ENCODE results near the gene CABP2. TPM values are rescaled to one million over a fixed set of nuclear protein-coding genes. Genes with fewer than 3 reads are reported as not detected.

The CABP2 gene
- total RNA-seq, 2 donors from 2014 or later = not detected

DNA sequence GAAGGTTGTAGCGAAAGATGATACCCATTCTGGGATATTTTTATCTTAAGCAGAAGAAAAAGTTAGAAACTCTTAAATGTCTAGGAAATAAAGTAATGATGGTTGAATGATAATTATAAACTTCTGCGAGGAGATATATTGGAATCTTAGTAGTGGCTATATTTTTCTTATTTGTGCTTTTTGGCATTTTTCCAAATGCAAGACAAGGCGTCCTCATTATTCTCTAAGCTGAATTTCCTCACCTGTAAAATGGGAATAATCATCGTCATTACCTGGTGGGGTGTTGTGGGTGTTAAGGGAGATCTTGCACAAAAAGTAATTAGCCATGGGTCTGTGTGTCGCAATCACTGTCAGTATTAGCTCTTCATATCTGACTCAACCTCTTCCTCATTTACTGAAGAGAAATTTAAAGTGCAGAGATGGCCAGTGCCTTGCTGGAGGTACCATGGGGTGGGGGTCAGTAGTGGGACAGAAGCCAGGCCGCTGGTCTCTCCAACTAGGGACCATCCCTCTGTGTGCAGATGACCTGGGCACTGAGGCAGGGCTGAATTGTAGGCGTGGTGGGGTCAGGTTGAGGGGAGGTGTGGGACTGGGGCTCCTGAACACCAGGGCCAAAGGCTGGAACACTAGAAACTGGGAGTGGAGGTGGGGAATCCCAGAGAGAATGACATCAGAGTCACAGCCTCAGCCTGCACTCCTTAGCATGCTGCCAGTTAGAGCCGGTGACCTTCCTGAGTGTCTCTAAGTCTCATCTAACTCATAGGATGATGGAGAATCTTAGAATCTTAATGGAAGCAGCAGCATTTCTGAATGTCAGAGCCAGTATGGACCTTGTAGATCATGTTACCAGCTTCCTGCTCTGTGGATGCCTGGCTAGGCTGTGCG, 22.2 kb downstream of the CABP2 start:
- peaks cover 9% of the 10 kb centered on the region for H3K36me3 ChIP-seq
- H3K4me1 ChIP-seq = peaks cover 12% of the 10 kb centered on the region
- no peak overlapping the region for H3K9ac ChIP-seq (ENCODE audit: low read depth in 2 of 2, low read length in 2 of 2)
- no peak overlapping the region for H3K27ac ChIP-seq
- no peak overlapping the region for H3K4me3 ChIP-seq
- H3K9me3 ChIP-seq = no peaks in the 10 kb centered on the region
- TF ChIP-seq, protein P1, sequence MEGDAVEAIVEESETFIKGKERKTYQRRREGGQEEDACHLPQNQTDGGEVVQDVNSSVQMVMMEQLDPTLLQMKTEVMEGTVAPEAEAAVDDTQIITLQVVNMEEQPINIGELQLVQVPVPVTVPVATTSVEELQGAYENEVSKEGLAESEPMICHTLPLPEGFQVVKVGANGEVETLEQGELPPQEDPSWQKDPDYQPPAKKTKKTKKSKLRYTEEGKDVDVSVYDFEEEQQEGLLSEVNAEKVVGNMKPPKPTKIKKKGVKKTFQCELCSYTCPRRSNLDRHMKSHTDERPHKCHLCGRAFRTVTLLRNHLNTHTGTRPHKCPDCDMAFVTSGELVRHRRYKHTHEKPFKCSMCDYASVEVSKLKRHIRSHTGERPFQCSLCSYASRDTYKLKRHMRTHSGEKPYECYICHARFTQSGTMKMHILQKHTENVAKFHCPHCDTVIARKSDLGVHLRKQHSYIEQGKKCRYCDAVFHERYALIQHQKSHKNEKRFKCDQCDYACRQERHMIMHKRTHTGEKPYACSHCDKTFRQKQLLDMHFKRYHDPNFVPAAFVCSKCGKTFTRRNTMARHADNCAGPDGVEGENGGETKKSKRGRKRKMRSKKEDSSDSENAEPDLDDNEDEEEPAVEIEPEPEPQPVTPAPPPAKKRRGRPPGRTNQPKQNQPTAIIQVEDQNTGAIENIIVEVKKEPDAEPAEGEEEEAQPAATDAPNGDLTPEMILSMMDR (IDR thresholded peaks at IDR 0.05) = no peak
- no peak for DNase-seq
- H3K27me3 ChIP-seq = no peaks in the 10 kb centered on the region
- intact Hi-C loops (cut with DNase I) = no loop called here

DNA sequence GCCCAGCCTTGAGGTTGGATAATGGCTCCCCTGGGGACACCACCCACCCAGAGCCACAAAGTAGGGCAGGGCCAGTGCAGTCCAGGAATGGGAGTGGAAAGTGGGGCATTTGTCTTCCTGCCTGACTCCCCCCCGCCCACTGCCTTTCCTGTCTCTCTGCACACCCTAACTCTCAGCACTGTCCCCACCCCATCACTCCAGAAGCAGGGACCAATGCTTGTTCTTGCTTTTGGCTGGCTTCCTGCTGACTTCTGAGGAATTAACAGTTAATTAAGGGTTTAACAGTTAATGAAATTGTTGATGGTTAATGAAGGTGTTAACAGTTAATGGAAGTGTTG, 22.8 kb downstream of the CABP2 start:
- H3K4me1 ChIP-seq = peaks cover 7% of the 10 kb centered on the region
- H3K9me3 ChIP-seq = no peaks in the 10 kb centered on the region
- no peaks in the 10 kb centered on the region for H3K27me3 ChIP-seq
- H3K27ac ChIP-seq = no peak overlapping the region
- intact Hi-C loops (cut with DNase I) = no loop called here
- DNase-seq = no peak
- TF ChIP-seq, protein P1 (IDR thresholded peaks at IDR 0.05) = no peak
- no peak overlapping the region for H3K9ac ChIP-seq (ENCODE audit: low read depth in 2 of 2, low read length in 2 of 2)
- H3K36me3 ChIP-seq = peaks cover 9% of the 10 kb centered on the region
- H3K4me3 ChIP-seq = no peak overlapping the region

GRCh38 chr11:67499808-67500483, 23.3 kb downstream of the CABP2 start:
- Histone ChIP-seq H3K4me1 (peaks cover 6% of the 10 kb centered on the region), H3K4me3 (no peak overlapping the region), H3K9me3 (no peaks in the 10 kb centered on the region), H3K36me3 (peaks cover 9% of the 10 kb centered on the region), H3K9ac (ENCODE audit: low read depth in 2 of 2, low read length in 2 of 2) (no peak overlapping the region), H3K27ac (no peak overlapping the region), H3K27me3 (no peaks in the 10 kb centered on the region)
- DNase-seq = no peak
- TF ChIP-seq, protein P1 (IDR thresholded peaks at IDR 0.05) = no peak
- intact Hi-C loops (cut with DNase I) = no loop called here

DNA sequence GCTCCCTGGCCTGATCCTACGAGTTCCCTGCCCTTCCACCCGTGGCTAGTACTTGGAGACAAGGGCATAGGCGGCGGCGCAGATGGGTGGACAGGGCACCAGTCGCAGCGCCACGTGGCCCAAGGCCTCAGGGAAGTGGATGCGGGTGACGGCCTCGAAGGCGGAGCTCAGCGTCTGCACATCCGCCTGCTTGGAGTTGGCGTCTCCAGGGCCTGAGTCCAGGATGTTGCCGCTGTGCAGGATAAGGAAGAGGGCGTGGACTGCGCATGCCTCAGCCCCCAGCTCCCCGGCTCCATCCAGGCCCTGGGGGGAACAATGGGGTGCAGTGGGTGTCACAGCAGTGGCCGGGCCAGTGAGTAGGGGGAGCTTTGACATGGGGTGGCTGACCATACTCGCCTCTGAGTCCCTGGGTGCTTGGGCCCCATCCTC, 24.7 kb downstream of the CABP2 start:
- TF ChIP-seq, protein P1 (IDR thresholded peaks at IDR 0.05) = no peak
- peaks cover 9% of the 10 kb centered on the region for H3K36me3 ChIP-seq
- H3K9me3 ChIP-seq = no peaks in the 10 kb centered on the region

GRCh38 chr11:67497656-67498291, 25.5 kb downstream of the CABP2 start:
- no peaks in the 10 kb centered on the region for H3K4me1 ChIP-seq
- no peaks in the 10 kb centered on the region for H3K9me3 ChIP-seq
- no peak for DNase-seq
- H3K36me3 ChIP-seq = peaks cover 9% of the 10 kb centered on the region
- no peak overlapping the region for H3K4me3 ChIP-seq
- intact Hi-C loops (cut with DNase I) = no loop called here
- no peaks in the 10 kb centered on the region for H3K27me3 ChIP-seq
- H3K9ac ChIP-seq (ENCODE audit: low read depth in 2 of 2, low read length in 2 of 2) = no peak overlapping the region
- TF ChIP-seq, protein P1 (IDR thresholded peaks at IDR 0.05) = no peak
- H3K27ac ChIP-seq = no peak overlapping the region

More for the DNA sequence above, 24.7 kb downstream of the CABP2 start:
- no peaks in the 10 kb centered on the region for H3K27me3 ChIP-seq
- H3K4me1 ChIP-seq = peaks cover 2% of the 10 kb centered on the region
- intact Hi-C loops (cut with DNase I) = no loop called here
- no peak overlapping the region for H3K27ac ChIP-seq
- H3K9ac ChIP-seq (ENCODE audit: low read depth in 2 of 2, low read length in 2 of 2) = no peak overlapping the region
- no peak for DNase-seq
- no peak overlapping the region for H3K4me3 ChIP-seq
